Measurements from ENCODE around the gene RHBG.

GRCh38 chr1:156431769-156432668, 63.0 kb downstream of the RHBG start:
- TF ChIP-seq EZH2 (IDR thresholded peaks at IDR 0.05; ENCODE audit: borderline replicate concordance, low read depth, low read length, severe bottlenecking) (no peak), CTCF (IDR thresholded peaks at IDR 0.05; ENCODE audit: borderline replicate concordance, extremely low read depth, low read length, poor library complexity, severe bottlenecking) (no peak)
